OCI-M2 (cell line): ENCODE measurements around the gene UQCRC1.
"Not testable (repeated sequence)": the region's sequence is repeated elsewhere in the genome, so short reads cannot be mapped to it uniquely, and the experiment has no call there.

Experiments
- DNase-seq: peaks from one replicate; lab custom pipeline; 2025; ENCODE audit not compliant: unreplicated experiment; lab: John Stamatoyannopoulos, UW

The UQCRC1 gene

DNA sequence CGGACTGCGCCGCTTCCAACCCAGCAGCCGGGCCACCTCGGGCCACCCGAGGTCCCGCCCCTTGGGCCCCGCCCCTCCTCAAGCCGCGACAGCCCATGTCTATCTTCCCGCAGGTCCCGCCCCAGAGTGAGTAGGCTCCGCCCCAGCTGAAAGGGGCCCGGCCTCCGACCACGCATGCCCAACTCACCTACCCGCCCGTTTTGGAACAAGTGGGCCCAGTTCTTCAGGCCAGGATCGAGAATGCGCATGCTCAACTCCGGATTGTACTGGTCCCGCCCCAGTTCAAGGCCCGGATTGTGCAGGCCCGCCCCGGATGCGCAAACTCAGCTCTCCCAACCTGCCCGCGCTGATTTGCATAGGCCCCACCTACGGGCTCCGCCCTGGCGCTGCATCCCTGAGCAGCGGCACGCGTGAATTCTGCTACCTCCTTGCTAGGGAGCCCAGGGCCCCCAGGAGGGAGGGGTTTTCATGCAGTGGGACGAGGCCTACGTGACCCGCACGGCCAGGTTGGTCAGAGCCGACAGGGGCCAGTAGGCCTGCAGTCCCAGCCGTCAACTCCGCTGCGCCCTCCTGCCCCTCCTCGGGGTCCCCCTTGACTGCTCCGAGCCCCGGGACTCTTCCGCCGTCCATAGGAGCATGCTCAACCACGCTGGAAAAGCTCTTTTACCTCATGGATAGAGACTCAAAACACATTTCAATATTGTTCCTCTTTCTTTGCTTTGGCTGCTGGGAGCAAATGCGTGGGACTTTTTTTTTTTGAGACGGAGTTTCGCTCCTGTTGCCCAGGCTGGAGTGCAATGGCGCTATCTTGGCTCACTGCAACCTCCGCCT, 52.4 kb downstream of the UQCRC1 start, which contains the start of gene PFKFB4:
Gene PFKFB4, minus strand, starts transcription at position 8 of the 831 bp plus-strand sequence. CDS start 26 bp downstream, outside the sequence.
- peak; percentile 93 for DNase-seq

DNA sequence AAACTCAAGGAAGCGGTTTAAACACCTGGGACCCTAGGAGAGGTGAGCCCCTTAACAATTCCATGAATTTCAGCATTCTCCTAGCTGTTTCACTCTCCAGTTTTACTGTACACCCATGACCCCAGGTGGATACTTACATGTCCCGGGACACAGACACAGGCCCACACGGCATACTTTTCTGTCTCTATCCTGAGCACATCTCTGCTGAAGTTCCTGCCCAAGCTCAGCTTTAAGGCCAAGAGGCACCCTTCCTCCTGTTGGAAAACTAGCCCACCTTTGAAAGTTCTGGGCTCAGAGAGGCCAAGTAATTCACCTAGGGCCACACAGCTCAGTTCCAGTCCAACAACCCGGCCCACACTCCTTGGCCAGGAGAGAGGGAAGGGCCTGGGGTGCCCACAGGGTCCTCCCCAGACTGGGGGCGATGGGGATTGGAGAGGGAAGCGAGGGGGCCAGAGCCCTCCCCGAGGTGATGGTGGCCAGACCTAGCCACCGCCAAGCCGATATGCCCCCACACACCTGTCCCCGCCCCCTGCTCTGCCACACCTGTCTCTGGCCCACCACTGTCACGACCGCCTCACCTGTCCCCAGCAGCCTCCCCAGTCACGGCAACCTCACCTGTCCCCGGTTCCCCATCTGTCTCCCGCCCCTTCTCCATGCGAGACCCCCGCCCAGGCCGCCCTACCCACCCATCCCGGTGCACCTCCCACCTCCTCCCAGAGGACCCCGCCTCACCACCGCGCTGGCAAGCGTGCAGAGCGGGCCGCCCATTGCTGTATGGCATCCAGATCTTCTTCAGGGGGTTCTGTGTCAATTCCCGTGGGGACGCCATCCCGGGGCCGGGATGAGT, 53.3 kb downstream of the UQCRC1 start:
- DNase-seq = no peak

DNA sequence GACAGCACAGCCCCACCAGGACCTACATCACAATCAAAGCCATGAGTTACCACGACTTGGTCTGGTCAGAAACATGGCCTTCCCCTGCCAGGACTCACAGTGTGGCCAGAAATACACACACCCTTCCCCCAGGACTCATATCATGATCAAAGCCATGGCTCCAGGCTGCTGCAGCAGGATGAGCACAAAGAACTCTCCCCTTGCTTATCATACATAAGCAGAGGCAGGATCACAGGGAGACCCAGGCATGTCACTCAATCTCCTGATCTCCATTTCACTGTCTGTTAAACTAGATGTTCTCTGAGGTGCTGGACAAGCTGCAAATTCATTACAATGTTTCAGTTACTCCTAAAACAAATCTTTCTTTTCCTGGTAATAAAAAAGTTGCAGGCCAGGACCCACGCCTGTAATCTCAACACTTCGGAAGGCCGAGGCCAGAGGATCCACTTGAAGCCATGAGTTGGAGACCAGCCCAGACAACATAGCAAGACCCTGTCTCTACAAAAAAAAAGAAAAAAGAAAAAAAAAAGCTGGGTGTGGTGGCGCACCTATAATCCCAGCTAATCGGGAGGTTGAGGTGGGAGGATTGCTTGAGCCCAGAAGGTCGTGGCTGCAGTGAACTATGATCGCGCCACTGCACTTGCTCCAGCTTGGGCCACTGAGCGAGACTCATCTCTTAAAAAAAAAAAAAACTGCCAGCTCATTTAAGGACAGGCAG, 54.1 kb downstream of the UQCRC1 start:
- peak; percentile 56 for DNase-seq

DNA sequence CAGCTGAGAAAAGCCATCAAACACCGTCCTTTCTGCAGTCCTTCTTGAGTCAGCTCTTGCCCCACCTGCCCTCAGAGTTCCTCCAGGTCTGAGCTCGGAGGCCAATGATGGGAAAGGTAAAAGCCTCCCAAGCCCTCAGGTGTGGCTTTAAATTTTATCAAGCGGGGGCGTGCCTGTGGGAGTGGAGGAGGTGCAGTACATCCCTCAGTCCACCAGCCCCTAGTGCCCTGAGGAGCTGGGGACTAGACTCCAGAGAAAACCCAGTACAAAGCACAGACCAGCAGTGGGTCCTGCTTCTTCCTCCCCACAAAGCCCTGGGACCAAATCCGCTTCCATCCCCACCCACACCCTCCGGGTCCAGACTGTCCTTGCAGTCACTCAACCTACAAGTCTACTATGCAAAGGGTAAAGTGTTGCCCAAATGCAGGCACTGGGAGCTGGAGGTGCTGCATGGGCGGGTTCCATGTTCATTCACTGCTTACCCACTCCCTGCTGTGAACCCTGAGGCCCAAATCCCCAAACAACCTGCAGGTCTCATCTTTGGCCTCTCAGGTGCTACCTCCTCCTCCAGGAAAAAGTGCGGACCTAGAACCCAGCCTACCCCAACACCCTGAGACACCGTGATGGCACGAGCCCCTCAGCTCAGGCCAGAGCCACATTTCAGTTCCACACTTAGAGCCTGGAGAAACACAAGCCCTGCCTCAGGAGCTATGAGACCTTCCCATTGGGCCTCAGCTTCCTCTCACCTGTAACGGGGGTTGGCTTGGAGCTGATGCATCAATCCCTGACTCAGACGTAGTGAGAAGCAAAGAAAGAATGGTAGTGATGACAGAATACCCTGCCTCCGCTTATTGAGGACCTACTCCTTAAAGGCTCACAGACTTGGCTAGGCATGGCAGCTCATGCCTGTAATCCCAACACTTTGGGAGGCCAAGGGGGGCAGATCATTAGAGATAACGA, 55.3 kb downstream of the UQCRC1 start:
- DNase-seq = no peak

- no peak for DNase-seq
Measured at GRCh38 chr3:48553361-48553760, 56.1 kb downstream of the UQCRC1 start.

DNA sequence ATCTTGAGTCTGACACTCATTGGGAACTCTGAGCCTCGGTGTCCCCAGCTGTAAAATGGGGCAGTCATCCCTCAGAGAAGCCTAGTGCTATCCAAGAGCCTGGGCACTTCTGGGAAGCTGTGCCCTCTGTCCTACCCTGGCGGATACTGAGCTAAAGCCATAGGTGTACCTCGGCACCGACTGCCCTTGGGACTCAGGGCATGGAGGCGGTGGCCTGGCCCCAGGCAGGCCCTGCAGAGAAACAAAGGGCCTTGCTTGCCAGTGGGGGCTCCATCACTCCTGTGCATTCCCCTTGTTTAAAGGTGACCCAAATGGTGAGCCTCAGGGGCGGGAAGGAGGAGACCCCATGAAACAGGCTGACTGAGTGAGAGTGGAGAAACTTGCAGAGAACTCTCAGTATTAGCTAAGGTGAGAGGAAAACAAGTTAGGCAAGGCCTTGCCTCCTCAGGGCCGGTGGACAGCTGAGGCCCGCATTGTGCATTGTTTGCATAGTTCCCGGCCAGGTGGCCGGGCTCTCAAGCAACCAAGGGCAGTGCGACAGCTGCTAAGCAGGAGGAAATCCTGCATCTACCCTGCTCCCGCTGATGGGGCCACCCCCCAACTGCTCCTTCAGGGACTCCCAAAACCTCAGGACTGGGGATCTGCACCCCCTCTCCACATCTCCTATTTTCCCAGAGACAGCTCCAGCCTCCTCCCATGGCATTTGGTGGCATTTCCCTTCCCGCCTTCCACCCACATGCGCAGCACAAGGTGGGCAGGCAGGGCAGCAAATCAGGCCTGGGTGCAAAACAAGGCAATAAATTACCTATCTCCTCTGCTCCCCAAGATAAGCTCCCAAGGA, 57.1 kb downstream of the UQCRC1 start:
- DNase-seq = no peak

DNA sequence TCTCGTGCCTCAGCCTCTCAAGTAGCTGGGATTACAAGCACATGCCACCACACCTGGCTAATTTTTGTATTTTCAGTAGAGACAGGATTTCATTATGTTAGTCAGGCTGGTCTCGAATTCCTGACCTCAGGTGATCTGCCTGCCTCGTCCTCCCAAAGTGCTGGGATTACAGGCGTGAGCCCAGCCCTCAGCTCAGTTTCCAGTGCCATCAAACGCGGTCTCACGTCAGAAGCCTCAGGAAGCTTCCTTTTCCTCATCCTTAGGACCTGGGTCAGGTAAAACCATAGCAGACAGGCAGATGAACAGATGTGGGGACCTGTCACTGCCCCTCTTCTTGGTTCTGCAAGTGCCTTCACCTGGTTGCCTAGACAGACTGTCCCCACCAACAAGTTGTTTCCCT, 57.8 kb downstream of the UQCRC1 start:
- DNase-seq = not testable (repeated sequence)
